ENCODE measurements around the gene FGF14.

GRCh38 chr13:102226591-102226990, 175.3 kb downstream of the FGF14 start:
- TF ChIP-seq CTCF (IDR thresholded peaks at IDR 0.05) = no peak
- no peak for TF ChIP-seq POLR2AphosphoS5 (IDR thresholded peaks at IDR 0.05)
- no peak for TF ChIP-seq POLR2A (IDR thresholded peaks at IDR 0.05)
